HG03354 (cell line): ENCODE data around the gene DCTN1.
"Not testable (repeated sequence)": the region's sequence is repeated elsewhere in the genome, so short reads cannot be mapped to it uniquely, and the experiment has no call there.

Source experiments
- ATAC-seq: cut with Tn5 transposase; IDR thresholded peaks from one replicate; pipeline ENCODE4 v1.9.1; 2021; ENCODE audit warnings: mild to moderate bottlenecking; ENCODE audit not compliant: unreplicated experiment, poor library complexity, severe bottlenecking

The DCTN1 gene

DNA sequence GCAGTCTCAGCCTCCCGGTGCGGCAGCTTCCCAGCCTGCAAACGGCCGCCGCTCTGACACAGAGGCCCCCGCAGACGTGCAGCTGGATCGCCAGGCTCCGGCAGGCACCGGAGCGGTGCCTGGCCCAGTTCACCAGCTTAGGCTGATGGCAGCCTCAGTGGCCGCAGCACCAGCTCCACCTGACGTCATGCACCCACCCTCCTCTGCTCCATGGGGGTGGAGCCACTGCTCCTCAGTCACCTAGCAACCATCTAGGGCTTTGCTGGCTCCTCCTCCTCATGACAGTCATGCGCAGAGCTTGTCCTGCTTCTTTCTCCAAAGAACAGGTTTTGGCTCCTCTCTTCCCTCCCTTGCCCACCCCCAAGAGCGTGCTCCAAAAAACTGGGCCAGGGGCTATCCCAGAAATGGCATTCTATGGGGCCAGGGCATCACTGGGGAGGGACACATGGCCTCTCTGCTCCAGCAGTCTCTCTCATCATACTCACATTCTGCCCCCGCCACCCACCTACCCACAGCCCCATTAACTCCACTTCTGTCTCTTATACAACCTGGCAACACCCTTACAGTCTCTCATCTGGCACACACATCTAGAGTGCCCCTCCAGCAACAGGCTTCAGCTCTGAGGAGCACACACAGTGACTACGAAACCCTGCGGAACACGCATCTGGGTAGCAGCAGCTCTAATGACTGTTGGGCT, 5.5 kb downstream of the DCTN1 start:
- no peak for ATAC-seq

DNA sequence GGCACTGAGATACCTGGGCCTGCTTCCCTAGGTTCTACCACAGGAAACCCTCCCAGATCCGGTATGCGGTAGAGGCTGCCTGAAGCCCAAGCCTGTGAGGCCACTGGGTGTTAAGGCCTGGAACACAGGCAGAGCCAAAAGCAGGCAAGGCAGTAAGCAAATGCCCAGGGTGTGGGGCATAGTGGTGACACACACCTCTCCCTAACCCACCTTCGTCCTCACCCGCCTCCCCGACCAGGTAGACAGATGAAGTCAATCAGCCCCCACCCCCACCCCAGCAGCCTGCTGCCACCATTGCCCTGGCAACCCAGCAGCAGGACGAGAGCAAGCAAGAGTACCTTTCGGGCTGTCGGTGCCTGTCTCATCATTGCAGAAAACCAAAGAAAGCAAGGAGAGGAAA, 6.1 kb downstream of the DCTN1 start:
- ATAC-seq: no peak

DNA sequence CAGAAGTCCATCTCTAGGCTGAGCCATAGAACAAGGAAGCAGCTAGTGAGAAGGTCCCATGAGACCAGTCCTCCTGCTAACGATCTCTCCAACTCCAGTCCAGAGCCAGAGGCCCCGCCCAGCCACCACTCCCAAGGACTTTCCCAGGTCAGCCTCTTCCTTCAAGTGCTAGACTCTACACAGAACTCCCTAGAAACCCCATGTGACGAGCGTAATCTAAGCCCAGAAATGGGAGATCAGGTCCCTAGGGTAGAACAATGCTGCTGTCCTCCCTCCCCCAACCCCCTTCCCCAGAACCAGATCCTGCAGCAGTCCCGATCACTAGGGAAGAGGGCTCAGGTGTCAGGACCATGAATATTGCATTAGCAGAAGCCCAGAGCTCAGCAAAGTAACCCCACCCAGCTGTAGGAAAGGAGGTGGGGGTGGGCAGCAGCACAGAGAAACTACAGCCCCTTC, 6.9 kb downstream of the DCTN1 start:
- ATAC-seq: no peak

DNA sequence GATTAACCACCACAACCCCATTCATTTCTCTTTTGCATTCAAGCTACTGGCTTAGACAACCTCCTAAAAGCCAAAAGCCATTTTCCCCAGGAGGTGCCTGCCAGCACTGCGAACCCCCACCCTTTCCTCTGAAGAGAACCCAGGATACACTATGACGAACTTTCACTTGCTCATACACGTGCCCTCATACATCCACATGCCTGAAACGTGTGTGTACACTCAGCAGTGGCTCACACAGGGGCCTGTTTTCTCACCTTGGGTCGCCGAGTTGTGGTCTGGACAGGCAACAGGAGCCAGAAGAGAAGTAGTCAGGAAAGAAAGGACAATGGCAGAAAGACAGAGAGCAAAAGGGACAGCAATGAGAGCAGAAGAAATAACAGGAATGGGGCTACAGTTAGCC, 7.4 kb downstream of the DCTN1 start:
- ATAC-seq: no peak

DNA sequence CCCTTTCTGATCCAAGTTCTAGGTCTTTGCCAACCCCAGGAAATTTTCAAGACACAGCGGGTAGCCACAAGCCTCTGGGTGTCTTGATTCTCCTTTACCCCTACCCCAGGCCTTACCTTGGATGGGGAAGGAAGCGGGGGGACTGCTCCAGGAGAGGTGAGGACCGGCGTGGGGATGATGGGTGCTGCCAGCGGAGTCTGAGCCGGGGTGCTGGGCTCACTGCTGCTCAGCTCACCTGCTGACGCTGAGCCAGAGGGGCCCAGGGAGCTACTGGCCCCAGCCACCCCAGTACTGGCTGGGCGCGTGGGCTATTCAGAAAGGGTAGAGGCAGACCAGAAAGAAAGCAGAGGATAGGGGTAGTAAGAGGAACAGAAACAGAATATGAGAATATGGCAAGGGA, 8.7 kb downstream of the DCTN1 start:
- ATAC-seq: no peak

- no peak for ATAC-seq
Measured at GRCh38 chr2:74369976-74370375, 10.1 kb downstream of the DCTN1 start.

DNA sequence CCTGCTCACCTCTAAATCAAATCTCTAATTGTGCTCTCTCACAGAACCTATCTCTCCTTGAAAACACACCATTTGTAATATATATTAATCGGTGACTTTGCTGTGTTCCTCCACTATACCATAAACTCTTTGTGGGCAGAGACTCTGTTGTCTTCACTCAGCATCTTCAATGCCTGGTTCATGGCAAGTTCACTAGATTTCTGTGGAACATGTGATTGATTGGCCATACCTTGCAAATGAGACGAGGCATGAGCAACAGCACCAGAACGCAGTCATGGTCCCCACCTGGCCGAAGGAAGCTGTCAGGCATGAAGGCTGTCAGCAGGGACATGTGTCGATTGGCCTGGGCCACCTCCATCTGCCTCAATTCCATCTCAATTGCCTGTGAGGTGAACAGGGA, 11.6 kb downstream of the DCTN1 start:
- no peak for ATAC-seq

DNA sequence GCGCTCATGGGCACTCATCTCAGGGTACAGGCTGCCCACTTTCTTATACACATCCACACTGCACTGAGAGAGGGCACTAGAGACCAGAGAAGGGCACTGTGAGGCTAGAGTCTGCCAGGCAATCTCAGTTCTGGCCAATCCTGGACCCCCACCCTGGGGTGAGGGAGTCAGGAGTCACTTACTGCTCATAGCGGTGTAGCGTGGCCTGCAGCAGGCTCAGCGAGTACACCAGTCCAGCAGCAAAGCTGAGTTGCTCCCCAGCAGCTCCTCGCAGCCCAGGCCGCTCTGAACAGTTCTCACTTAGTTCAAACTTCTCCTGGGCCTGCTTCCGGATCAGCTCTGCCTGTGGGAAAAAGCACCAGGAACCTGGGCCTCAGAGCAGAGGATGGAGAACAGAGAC, 12.3 kb downstream of the DCTN1 start:
- no peak for ATAC-seq

GRCh38 chr2:74366036-74366435, 14.1 kb downstream of the DCTN1 start:
- ATAC-seq: no peak

DNA sequence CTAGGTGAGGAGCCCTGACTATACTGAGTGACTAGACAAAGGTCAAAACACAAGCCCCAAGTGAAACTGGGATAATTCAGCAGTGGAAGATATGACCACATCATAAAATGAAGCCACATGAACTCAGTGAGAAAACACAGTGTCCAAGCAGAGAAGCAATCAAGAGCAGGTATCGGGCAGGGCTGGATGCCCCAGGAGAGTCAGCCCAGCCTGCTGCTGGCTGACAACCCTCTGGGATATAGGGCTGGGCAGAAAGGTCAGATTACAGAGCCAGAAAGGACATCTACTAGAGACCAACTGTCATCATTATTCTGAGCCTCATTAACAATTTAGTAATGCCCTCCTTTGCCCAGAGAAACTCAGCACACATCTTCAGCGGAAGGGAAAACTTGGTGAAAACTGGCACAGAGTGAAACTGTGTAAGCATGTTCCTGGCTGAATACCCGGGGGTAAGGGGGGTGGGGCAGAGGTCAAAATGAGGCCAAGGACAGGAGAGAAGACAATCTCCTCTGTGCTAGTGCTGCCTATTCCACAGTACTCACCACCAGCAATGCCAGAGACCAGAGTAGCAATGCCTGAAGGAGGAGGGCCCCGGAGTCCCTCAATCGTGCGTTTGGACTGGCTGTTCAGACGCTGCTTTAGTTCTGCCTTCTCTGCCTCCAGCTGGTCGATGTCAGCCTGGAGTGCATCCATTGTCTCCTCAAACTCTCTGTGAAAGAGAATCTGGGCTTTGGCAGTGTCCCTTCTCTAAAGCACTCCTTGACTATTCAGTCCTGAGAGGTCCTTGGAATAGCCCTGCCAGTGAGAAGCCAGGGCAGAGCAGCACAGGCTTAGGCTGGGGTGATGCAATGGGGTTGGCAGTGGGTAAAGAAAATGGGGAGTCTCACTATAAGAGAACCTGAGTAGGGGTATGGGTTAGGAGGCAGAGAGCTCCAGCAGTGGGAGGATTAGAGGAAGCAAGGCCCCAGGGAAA, 15.3 kb downstream of the DCTN1 start:
- ATAC-seq: no peak

- ATAC-seq: no peak
Measured at GRCh38 chr2:74361327-74361726, 18.8 kb downstream of the DCTN1 start.

DNA sequence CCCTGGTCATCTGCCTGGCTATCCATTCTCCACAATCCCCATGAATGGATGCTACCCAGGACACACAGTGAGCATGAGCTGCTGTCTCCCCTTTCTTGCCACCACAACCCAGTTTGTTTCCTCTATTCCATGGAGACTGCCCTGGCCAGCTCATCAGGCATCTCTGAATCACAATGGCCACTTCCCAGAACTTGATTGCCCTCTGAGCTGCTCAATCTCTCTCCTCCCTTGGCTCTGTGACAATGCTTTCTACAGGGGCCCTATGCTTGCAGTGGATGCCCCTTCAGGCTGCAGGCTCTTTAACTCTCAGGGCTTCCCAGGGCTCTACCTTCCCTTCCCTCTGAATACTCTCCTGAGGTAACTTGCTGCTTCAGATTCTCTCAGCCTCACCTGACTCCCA, 22.5 kb downstream of the DCTN1 start:
- ATAC-seq: no peak

GRCh38 chr2:74349889-74350288, 30.2 kb downstream of the DCTN1 start:
- ATAC-seq: no peak

- no peak for ATAC-seq
Measured at GRCh38 chr2:74347742-74348141, 32.4 kb downstream of the DCTN1 start.

GRCh38 chr2:74347303-74347702, 32.8 kb downstream of the DCTN1 start:
- ATAC-seq: no peak

DNA sequence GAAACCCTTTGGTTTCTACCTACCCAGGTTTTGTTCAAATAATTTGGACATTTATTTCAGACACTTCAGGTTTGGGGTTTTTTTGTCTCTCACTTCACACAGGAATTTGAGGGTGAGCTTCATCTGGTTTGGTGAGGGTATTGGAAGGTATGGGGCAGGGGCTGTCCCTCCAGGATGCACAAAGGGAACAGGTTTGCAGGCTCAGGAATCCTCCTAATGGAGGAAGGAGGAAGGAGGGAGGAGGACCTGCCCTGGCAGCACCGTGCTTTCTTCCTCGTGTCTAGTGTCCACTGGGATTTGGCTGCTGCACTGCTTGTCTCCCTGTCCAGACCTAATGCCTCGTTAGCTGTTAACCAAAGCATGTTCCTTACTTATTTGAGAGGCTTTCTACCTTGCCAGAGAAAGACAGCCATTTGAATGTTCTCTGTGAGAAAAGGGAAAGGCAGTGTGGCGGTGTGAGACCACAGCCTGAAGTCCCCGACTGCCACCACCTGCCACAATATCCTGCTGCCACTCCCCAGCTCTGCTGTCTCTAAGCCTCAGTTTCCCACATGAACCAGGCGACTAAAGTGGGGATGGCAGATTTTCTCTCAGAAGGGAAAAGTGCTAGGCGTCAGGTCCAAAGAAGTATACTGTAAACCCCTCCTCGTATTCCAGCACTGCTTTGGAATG, 34.7 kb downstream of the DCTN1 start:
- no peak for ATAC-seq

DNA sequence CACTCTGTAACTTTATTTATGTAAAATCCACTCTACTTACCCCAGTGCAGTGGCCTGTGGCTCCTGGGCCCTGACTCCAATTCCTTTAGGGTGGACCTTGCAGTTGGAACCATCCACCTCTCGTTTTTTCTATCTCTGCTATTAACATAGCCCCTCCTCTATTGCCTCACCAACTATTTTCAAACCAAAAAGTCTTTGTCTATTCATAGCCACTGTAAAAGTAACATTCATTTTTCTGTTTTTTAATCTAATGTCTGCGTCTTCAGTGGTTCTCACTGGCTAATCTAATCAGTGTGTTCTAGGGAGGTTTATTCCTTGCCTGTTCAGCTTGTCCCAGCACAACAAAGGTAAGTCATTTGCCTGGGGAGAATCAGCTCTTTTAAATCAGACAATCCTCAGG, 36.8 kb downstream of the DCTN1 start, which contains the start of gene SLC4A5:
Gene SLC4A5, minus strand, starts transcription at position 101 of the 400 bp plus-strand sequence. CDS start 28,393 bp downstream, outside the sequence.
- no peak for ATAC-seq

DNA sequence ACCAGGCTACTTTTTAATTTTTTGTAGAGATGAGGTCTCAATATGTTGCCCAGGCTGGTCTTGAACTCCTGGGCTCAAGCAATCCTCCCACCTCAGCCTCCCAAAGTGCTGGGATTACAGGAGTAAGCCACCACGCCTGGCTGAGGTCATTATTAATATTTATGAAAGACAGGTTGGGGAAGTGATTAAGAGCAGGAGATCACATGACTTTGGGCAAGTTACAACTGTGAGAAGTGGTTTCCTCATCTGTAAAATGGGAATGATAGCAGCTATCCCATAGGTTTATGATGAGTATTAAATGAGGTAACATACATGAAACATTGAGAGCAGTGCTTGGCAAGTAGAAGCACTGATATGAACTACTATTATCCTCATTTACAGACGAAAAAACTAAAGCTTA, 43.9 kb downstream of the DCTN1 start:
- ATAC-seq: not testable (repeated sequence)

DNA sequence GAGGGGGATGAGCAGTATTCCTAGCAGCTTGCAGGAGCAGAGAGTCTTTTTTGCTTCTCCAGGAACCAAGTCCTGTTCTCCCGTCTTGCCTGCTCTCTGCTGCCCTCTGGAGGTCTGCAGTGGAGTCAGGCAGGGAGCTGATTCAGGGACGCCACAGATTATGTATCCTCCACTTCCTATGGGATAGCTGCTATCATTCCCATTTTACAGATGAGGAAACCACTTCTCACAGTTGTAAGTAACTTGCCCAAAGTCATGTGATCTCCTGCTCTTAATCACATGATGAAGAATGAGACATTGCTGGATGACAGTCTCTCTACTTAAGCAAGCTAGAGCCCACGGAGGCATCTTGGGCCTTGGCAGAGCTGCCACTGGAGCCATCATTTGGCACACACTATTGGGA, 45.2 kb downstream of the DCTN1 start:
- ATAC-seq: no peak

GRCh38 chr2:74333896-74334586, 46.1 kb downstream of the DCTN1 start:
- ATAC-seq: no peak
